AG09309 (cell line): ENCODE measurements around the gene OAT.

Source experiments
- DNase-seq: peaks from one replicate; pipeline ENCODE4 v3.0.0-alpha.2; 2010; ENCODE audit warnings: low read depth
- H3K4me3 ChIP-seq: 2 replicates; pipeline ENCODE4 v1.5.1; 2011; ENCODE audit warnings: mild to moderate bottlenecking, low read depth, low read length, moderate library complexity; ENCODE audit not compliant: control insufficient read depth
- TF ChIP-seq, protein P1 (sequence below): IDR thresholded peaks from 2 replicates; pipeline ENCODE4 v1.5.1; 2011; ENCODE audit warnings: mild to moderate bottlenecking, low read depth, low read length, inconsistent platforms; ENCODE audit not compliant: insufficient read depth, control insufficient read depth; ENCODE audit errors: missing control alignments

Gene OAT

GRCh38 chr10:124408357-124408756, 10.4 kb downstream of the OAT start:
- no peak for DNase-seq
- TF ChIP-seq, protein P1, sequence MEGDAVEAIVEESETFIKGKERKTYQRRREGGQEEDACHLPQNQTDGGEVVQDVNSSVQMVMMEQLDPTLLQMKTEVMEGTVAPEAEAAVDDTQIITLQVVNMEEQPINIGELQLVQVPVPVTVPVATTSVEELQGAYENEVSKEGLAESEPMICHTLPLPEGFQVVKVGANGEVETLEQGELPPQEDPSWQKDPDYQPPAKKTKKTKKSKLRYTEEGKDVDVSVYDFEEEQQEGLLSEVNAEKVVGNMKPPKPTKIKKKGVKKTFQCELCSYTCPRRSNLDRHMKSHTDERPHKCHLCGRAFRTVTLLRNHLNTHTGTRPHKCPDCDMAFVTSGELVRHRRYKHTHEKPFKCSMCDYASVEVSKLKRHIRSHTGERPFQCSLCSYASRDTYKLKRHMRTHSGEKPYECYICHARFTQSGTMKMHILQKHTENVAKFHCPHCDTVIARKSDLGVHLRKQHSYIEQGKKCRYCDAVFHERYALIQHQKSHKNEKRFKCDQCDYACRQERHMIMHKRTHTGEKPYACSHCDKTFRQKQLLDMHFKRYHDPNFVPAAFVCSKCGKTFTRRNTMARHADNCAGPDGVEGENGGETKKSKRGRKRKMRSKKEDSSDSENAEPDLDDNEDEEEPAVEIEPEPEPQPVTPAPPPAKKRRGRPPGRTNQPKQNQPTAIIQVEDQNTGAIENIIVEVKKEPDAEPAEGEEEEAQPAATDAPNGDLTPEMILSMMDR, result no peak
- no peak overlapping the region for H3K4me3 ChIP-seq

DNA sequence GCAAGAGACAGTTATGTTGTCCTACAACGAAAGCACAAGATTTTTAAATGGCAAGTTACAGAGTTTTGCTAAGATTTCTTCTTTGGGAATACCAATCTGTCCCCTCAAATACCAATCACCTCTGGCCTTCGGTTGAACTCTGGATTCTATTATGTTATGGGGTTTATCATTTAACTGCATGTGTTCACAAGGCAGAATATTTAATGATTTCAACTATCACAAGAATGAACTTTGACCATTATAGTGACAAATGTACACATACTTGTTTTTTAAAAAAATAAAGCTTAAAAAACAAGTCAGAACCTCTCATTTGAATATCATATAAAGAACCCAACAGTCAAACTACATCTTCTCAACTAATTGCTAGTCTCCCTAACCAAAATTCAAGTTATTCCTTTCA, 11.3 kb downstream of the OAT start:
- no peak overlapping the region for H3K4me3 ChIP-seq
- no peak for DNase-seq
- TF ChIP-seq, protein P1, result no peak

DNA sequence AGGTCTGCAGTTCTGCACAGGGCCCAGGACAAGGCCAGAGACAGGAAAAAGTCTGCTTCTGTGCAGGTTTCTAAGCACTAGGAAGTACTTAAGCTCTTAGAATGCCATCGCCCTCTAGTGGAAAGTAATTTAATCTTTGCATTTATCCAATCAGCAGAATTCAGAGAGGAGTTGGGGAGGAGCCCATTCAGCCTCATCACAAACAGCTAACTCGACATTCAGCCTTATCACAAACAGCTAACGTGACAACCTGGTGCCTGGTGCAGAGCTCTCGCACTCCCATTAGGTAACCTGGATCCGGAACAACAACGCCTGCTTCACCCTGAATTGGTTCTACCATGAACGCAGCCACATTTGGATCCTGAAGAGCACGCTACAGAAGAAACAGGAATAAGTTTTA, 15.2 kb downstream of the OAT start:
- no peak overlapping the region for H3K4me3 ChIP-seq
- TF ChIP-seq, protein P1, result peak; percentile 50
- DNase-seq, result peak; percentile 47

GRCh38 chr10:124402273-124402672, 16.4 kb downstream of the OAT start:
- TF ChIP-seq, protein P1, result no peak
- no peak overlapping the region for H3K4me3 ChIP-seq
- DNase-seq, result no peak

GRCh38 chr10:124401633-124402032, 17.1 kb downstream of the OAT start:
- no peak for DNase-seq
- H3K4me3 ChIP-seq, result no peak overlapping the region
- TF ChIP-seq, protein P1, result no peak

- no peak overlapping the region for H3K4me3 ChIP-seq
- DNase-seq, result no peak
- TF ChIP-seq, protein P1, result no peak
Measured at GRCh38 chr10:124394583-124394982, 24.1 kb downstream of the OAT start.
